ENCODE measurements around the gene UBE4A. TPM values are rescaled to one million over a fixed set of nuclear protein-coding genes. Genes with fewer than 3 reads are reported as not detected.

UBE4A gene
- total RNA-seq, 2 donors from 2014 or later: 40.3 to 45.6 TPM

Other genes starting within 250 kb of the UBE4A start
- gene SCN4B, start 206.8 kb upstream of the UBE4A start, total RNA-seq: 1 to 10 TPM in 1 of 2 donors, under 1 TPM in 1; 0.67 to 1.6 TPM
- gene SCN2B, start 183.0 kb upstream of the UBE4A start, total RNA-seq: under 1 TPM; 0.06 to 0.47 TPM
- gene JAML, start 134.6 kb upstream of the UBE4A start, total RNA-seq: 1 to 10 TPM; 4.9 to 6.7 TPM
- gene MPZL3, start 107.2 kb upstream of the UBE4A start, total RNA-seq: 10 to 100 TPM in 1 of 2 donors, 1 to 10 TPM in 1; 6.3 to 12.8 TPM
- 10 to 100 TPM; 62.1 to 84.7 TPM for gene MPZL2, start 95.3 kb upstream of the UBE4A start, total RNA-seq
- 1 to 10 TPM; 3.4 to 6.7 TPM for gene CD3E, start 54.9 kb upstream of the UBE4A start, total RNA-seq
- gene CD3D, start 16.9 kb upstream of the UBE4A start, total RNA-seq: 1 to 10 TPM; 4.3 to 8.0 TPM
- gene CD3G, start 15.3 kb upstream of the UBE4A start, total RNA-seq: 1 to 10 TPM; 1.6 to 1.9 TPM
- gene ATP5MG, start 42.0 kb downstream of the UBE4A start, total RNA-seq: 100 to 1,000 TPM; 233 to 328 TPM
- gene KMT2A, start 76.9 kb downstream of the UBE4A start, total RNA-seq: 10 to 100 TPM; 41.9 to 45.2 TPM
- gene TTC36, start 167.9 kb downstream of the UBE4A start, total RNA-seq: under 1 TPM; 0.58 to 0.98 TPM
- gene TMEM25, start 171.6 kb downstream of the UBE4A start, total RNA-seq: 1 to 10 TPM; 6.2 to 9.3 TPM
- 1 to 10 TPM; 6.4 to 10.0 TPM for gene IFT46, start 206.3 kb downstream of the UBE4A start, total RNA-seq
- 100 to 1,000 TPM; 133 to 145 TPM for gene ARCN1, start 212.8 kb downstream of the UBE4A start, total RNA-seq
- 10 to 100 TPM; 70.3 to 74.1 TPM for gene PHLDB1, start 248.0 kb downstream of the UBE4A start, total RNA-seq

Measured in left colon (tissue), 2 donors.